Measurements from ENCODE around the gene TAF4. TPM values are rescaled to one million over a fixed set of nuclear protein-coding genes. Genes with fewer than 3 reads are reported as not detected.

Gene TAF4
- total and polyA plus RNA-seq, 2 donors (not counting 1 experiment from before 2014, with no cell fraction given), result 2.6 to 3.0 TPM

- H2AFZ ChIP-seq (ENCODE audit: low read length), result peak overlapping the region; percentile 9
- H3K79me2 ChIP-seq (ENCODE audit: control insufficient read depth, insufficient read depth, low read length), result peaks cover 11% of the 10 kb centered on the region
- H3K4me3 ChIP-seq (replicated peaks in 1 of 4; ENCODE audit: control extremely low read depth in 1 of 4, insufficient read depth in 1 of 4, low read depth in 3 of 4, low read length in 4 of 4), result peak overlapping the region; percentile 56 to 71 (median 64)
- H4K20me1 ChIP-seq (ENCODE audit: control insufficient read depth, extremely low read depth, insufficient read depth, low read length), result no peaks in the 10 kb centered on the region
- H3K27ac ChIP-seq (ENCODE audit: insufficient read depth, low read length), result peak overlapping the region; percentile 50
- peak overlapping the region; percentile 88 for H3K4me2 ChIP-seq (ENCODE audit: extremely low read depth, insufficient read depth, low read length)
- no peak for DNase-seq (ENCODE audit: low read depth in 2 of 2)
- H3K9ac ChIP-seq (ENCODE audit: insufficient read depth, low read length), result no peak overlapping the region
- H3K9me3 ChIP-seq (ENCODE audit: control insufficient read depth, insufficient read depth, low read depth, low read length), result no peaks in the 10 kb centered on the region
- H3K4me1 ChIP-seq (ENCODE audit: control insufficient read depth, extremely low read depth, insufficient read depth, low read length), result peaks cover 15% of the 10 kb centered on the region
- H3K36me3 ChIP-seq (ENCODE audit: control insufficient read depth, insufficient read depth, low read length), result no peaks in the 10 kb centered on the region
- H3K27me3 ChIP-seq (ENCODE audit: control insufficient read depth, insufficient read depth, low read length), result no peaks in the 10 kb centered on the region
- TF ChIP-seq CTCF (conservative IDR thresholded peaks at IDR 0.05 in 1 of 2, IDR thresholded peaks at IDR 0.05 in 1 of 2; ENCODE audit: low read depth in 1 of 2, low read length in 2 of 2) (no peak), EZH2 (IDR thresholded peaks at IDR 0.05; ENCODE audit: low read length, missing control alignments) (no peak)
Measured at GRCh38 chr20:62066983-62067433, 1.3 kb upstream of the TAF4 start.

- Histone ChIP-seq H3K27ac (ENCODE audit: insufficient read depth, low read length) (peak overlapping the region; percentile 50), H3K27me3 (ENCODE audit: control insufficient read depth, insufficient read depth, low read length) (no peaks in the 10 kb centered on the region), H4K20me1 (ENCODE audit: control insufficient read depth, extremely low read depth, insufficient read depth, low read length) (no peaks in the 10 kb centered on the region), H3K9ac (ENCODE audit: insufficient read depth, low read length) (peak overlapping the region; percentile 79), H3K9me3 (ENCODE audit: control insufficient read depth, insufficient read depth, low read depth, low read length) (no peaks in the 10 kb centered on the region), H3K4me2 (ENCODE audit: extremely low read depth, insufficient read depth, low read length) (peak overlapping the region; percentile 88), H3K4me3 (replicated peaks in 1 of 4; ENCODE audit: control extremely low read depth in 1 of 4, insufficient read depth in 1 of 4, low read depth in 3 of 4, low read length in 4 of 4) (peak overlapping the region; percentile 56 to 71 (median 64)), H3K79me2 (ENCODE audit: control insufficient read depth, insufficient read depth, low read length) (peaks cover 14% of the 10 kb centered on the region), H3K4me1 (ENCODE audit: control insufficient read depth, extremely low read depth, insufficient read depth, low read length) (peaks cover 15% of the 10 kb centered on the region), H2AFZ (ENCODE audit: low read length) (peak overlapping the region; percentile 9), H3K36me3 (ENCODE audit: control insufficient read depth, insufficient read depth, low read length) (no peaks in the 10 kb centered on the region)
- TF ChIP-seq CTCF (conservative IDR thresholded peaks at IDR 0.05 in 1 of 2, IDR thresholded peaks at IDR 0.05 in 1 of 2; ENCODE audit: low read depth in 1 of 2, low read length in 2 of 2) (no peak), EZH2 (IDR thresholded peaks at IDR 0.05; ENCODE audit: low read length, missing control alignments) (no peak)
- DNase-seq (ENCODE audit: low read depth in 2 of 2), result peak; percentile 39 to 41
Measured at GRCh38 chr20:62066339-62066982, 780 bp upstream of the TAF4 start.

GRCh38 chr20:62064770-62065673, 659 bp downstream of the TAF4 start:
- Histone ChIP-seq H3K79me2 (ENCODE audit: control insufficient read depth, insufficient read depth, low read length) (peaks cover 18% of the 10 kb centered on the region), H3K4me1 (ENCODE audit: control insufficient read depth, extremely low read depth, insufficient read depth, low read length) (peaks cover 15% of the 10 kb centered on the region), H3K36me3 (ENCODE audit: control insufficient read depth, insufficient read depth, low read length) (no peaks in the 10 kb centered on the region), H2AFZ (ENCODE audit: low read length) (peak overlapping the region; percentile 80), H3K4me2 (ENCODE audit: extremely low read depth, insufficient read depth, low read length) (no peak overlapping the region), H3K27ac (ENCODE audit: insufficient read depth, low read length) (no peak overlapping the region), H4K20me1 (ENCODE audit: control insufficient read depth, extremely low read depth, insufficient read depth, low read length) (no peaks in the 10 kb centered on the region), H3K4me3 (replicated peaks in 1 of 4; ENCODE audit: control extremely low read depth in 1 of 4, insufficient read depth in 1 of 4, low read depth in 3 of 4, low read length in 4 of 4) (peak overlapping the region in 2 of 4 experiments; percentile 55 to 63), H3K27me3 (ENCODE audit: control insufficient read depth, insufficient read depth, low read length) (no peaks in the 10 kb centered on the region), H3K9me3 (ENCODE audit: control insufficient read depth, insufficient read depth, low read depth, low read length) (no peaks in the 10 kb centered on the region), H3K9ac (ENCODE audit: insufficient read depth, low read length) (peak overlapping the region; percentile 59)
- no peak for TF ChIP-seq EZH2 (IDR thresholded peaks at IDR 0.05; ENCODE audit: low read length, missing control alignments)
- no peak for DNase-seq (ENCODE audit: low read depth in 2 of 2)

Data from fibroblast of lung (primary cell).